HG02798 (cell line): ENCODE measurements around the gene FBXO42.
"Not testable (repeated sequence)": the region's sequence is repeated elsewhere in the genome, so short reads cannot be mapped to it uniquely, and the experiment has no call there.

Source experiments
- ATAC-seq: cut with Tn5 transposase; IDR thresholded peaks from one replicate; pipeline ENCODE4 v1.9.1; 2021; ENCODE audit warnings: mild to moderate bottlenecking; ENCODE audit not compliant: unreplicated experiment, poor library complexity

The FBXO42 gene

GRCh38 chr1:16275591-16275990 lies 76.7 kb downstream of the FBXO42 start:
- no peak for ATAC-seq

GRCh38 chr1:16267690-16268180 lies 84.5 kb downstream of the FBXO42 start:
- ATAC-seq, result no peak

GRCh38 chr1:16266411-16267118 lies 85.7 kb downstream of the FBXO42 start:
- no peak for ATAC-seq

GRCh38 chr1:16262067-16262466 lies 90.2 kb downstream of the FBXO42 start:
- no peak for ATAC-seq

- no peak for ATAC-seq
Observed at GRCh38 chr1:16260814-16261213, 91.5 kb downstream of the FBXO42 start.

GRCh38 chr1:16258591-16259135 lies 93.6 kb downstream of the FBXO42 start:
- ATAC-seq, result no peak

GRCh38 chr1:16257968-16258367 lies 94.3 kb downstream of the FBXO42 start:
- no peak for ATAC-seq

GRCh38 chr1:16257556-16257955 lies 94.7 kb downstream of the FBXO42 start:
- ATAC-seq, result not testable (repeated sequence)

- ATAC-seq, result no peak
Observed at GRCh38 chr1:16256478-16256877, 95.8 kb downstream of the FBXO42 start.

- no peak for ATAC-seq
Observed at GRCh38 chr1:16254263-16254928, 97.9 kb downstream of the FBXO42 start.

GRCh38 chr1:16253332-16253922 lies 98.9 kb downstream of the FBXO42 start:
- ATAC-seq, result no peak

- ATAC-seq, result no peak
Observed at GRCh38 chr1:16252912-16253311, 99.4 kb downstream of the FBXO42 start.

GRCh38 chr1:16251381-16251780 lies 100.9 kb downstream of the FBXO42 start:
- ATAC-seq, result no peak

- ATAC-seq, result no peak
Observed at GRCh38 chr1:16250524-16251251, 101.6 kb downstream of the FBXO42 start.

GRCh38 chr1:16249596-16250241 lies 102.6 kb downstream of the FBXO42 start:
- ATAC-seq, result no peak

- ATAC-seq, result no peak
Observed at GRCh38 chr1:16248603-16249516, 103.4 kb downstream of the FBXO42 start.

GRCh38 chr1:16248007-16248436 lies 104.3 kb downstream of the FBXO42 start:
- ATAC-seq, result no peak

- no peak for ATAC-seq
Observed at GRCh38 chr1:16247441-16247840, 104.8 kb downstream of the FBXO42 start.

GRCh38 chr1:16246961-16247360 lies 105.3 kb downstream of the FBXO42 start:
- no peak for ATAC-seq
